Spleen (tissue), 7 donors: ENCODE data around the gene TCIRG1.
"Not testable (repeated sequence)": the region's sequence is repeated elsewhere in the genome, so short reads cannot be mapped to it uniquely, and the experiment has no call there.

ENCODE experiments used
- POLR2A ChIP-seq, 3 donors: fragments of 450-650 bp; IDR thresholded peaks; one replicate each; pipeline ENCODE4 v1.5.1; 2017; ENCODE audit warnings: antibody characterized with exemption in 3 of 3, mild to moderate bottlenecking in 1 of 3
- POLR2AphosphoS5 ChIP-seq, 3 donors: sonication (generic); formaldehyde crosslinking; IDR thresholded peaks; one replicate each; pipeline ENCODE4 v1.5.1; 2017; ENCODE audit warnings: antibody characterized with exemption in 3 of 3
- TF ChIP-seq, protein P1 (sequence below), 11 experiments: fragments of 200-600 bp in 7 of 11; fragments of 450-650 bp in 4 of 11; sonication (generic) in 4 of 11; IDR thresholded peaks in 8 of 11; conservative IDR thresholded peaks in 3 of 11; 1 replicate in 7 of 11; 2 replicates in 4 of 11; pipeline versions ENCODE4 v1.4.0 to v1.8.0; 2016 to 2021; ENCODE audit warnings: antibody characterized with exemption in 11 of 11, inconsistent platforms in 4 of 11, mild to moderate bottlenecking in 1 of 11
- donor health status: DM: no; HTN: no; CAD: no; lungs with moderate emphysema.
- donor health status: DM: no; HTN: no; CAD: no.
- donor health status: DM: no; HTN: no; CAD: no.

DNA sequence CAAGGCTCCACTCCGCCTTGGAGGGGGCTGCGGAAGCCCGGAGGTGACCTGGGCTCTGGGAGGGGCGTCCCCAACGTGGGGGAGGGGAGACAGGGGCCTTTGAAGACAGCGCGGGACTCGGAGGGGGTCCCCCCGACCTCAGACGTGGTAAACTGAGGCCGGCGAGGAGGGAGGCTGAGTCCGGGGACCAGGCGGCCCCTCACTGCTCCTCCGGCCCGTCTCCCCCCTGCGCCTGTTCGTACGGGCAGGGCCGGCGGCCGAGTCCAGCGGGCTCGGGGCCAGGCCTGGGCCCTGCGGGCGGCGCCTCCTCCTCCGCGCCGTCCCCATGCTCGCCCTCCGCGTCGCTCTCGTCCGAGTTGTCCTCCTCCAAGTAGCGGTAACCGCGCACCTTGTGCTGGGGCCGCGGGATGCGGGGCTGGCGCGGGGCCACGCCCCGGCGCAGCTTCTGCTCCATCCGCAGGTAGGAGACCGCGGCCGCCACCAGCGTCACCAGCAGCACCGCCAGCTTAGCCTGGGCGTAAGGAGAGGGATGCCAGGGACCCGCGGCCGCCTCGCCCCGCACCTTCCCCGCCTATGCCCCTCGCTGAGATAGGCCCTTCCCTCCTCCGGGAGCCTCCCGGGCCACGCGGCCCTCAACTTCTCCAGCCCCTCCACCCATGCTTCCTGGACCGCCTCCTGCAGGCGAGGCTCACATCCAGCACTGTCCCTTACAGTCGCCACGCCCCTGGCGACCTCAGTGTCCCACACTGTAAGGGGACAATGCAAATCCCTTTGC is 47.3 kb upstream of the TCIRG1 start:
- TF ChIP-seq, protein P1, sequence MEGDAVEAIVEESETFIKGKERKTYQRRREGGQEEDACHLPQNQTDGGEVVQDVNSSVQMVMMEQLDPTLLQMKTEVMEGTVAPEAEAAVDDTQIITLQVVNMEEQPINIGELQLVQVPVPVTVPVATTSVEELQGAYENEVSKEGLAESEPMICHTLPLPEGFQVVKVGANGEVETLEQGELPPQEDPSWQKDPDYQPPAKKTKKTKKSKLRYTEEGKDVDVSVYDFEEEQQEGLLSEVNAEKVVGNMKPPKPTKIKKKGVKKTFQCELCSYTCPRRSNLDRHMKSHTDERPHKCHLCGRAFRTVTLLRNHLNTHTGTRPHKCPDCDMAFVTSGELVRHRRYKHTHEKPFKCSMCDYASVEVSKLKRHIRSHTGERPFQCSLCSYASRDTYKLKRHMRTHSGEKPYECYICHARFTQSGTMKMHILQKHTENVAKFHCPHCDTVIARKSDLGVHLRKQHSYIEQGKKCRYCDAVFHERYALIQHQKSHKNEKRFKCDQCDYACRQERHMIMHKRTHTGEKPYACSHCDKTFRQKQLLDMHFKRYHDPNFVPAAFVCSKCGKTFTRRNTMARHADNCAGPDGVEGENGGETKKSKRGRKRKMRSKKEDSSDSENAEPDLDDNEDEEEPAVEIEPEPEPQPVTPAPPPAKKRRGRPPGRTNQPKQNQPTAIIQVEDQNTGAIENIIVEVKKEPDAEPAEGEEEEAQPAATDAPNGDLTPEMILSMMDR (IDR thresholded peaks at IDR 0.05 in 8 of 11, conservative IDR thresholded peaks at IDR 0.05 in 3 of 11), result not testable (repeated sequence)
- peak in 2 of 3 donors; percentile 28 to 54 for TF ChIP-seq POLR2AphosphoS5 (IDR thresholded peaks at IDR 0.05)
- TF ChIP-seq POLR2A (IDR thresholded peaks at IDR 0.05), result not testable (repeated sequence)
